Fibroblast of the aortic adventitia (primary cell): ENCODE data around the gene MGAT4D. TPM values are rescaled to one million over a fixed set of nuclear protein-coding genes. Genes with fewer than 3 reads are reported as not detected.

Source experiments
- DNase-seq: peaks from one replicate; pipeline ENCODE4 v3.0.0-alpha.2; 2010; ENCODE audit warnings: low read depth
- H3K4me3 ChIP-seq: 2 replicates; pipeline ENCODE4 v1.5.1; 2011; ENCODE audit warnings: low read depth, mild to moderate bottlenecking, control low read depth, low read length, moderate library complexity
- total RNA-seq: library from RNA; depleted of rRNA; stranded (reverse); fragments of >200 nt; gene quantifications from 2 replicates; pipeline ENCODE4 v1.2.3, GENCODE V29; 2012; ENCODE audit warnings: low replicate concordance
- TF ChIP-seq, protein P1 (sequence below): IDR thresholded peaks from 2 replicates; pipeline ENCODE4 v1.5.1; 2011; ENCODE audit warnings: mild to moderate bottlenecking, low read length, control low read depth, inconsistent platforms; ENCODE audit not compliant: insufficient read depth

Gene MGAT4D
- total RNA-seq, 1 donor = not detected

DNA sequence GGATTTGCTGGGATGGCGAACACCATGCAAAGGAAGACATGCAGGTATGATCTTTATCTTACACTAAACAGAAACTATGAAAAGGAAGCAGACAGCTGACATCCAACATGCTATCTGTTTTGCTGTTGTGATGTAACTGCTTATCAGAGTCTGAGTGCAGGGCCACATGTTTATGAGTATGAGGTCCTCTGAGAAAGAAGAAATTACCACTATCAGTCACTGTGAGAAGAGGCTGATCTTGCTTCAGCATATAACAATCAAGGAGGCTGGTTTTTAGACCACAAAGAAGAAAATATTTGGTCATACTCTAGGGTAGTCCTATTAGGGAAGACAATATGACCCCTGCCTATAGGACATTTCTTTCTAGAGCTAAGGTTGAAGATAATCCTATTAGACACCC, 89.1 kb downstream of the MGAT4D start:
- DNase-seq = no peak
- TF ChIP-seq, protein P1, sequence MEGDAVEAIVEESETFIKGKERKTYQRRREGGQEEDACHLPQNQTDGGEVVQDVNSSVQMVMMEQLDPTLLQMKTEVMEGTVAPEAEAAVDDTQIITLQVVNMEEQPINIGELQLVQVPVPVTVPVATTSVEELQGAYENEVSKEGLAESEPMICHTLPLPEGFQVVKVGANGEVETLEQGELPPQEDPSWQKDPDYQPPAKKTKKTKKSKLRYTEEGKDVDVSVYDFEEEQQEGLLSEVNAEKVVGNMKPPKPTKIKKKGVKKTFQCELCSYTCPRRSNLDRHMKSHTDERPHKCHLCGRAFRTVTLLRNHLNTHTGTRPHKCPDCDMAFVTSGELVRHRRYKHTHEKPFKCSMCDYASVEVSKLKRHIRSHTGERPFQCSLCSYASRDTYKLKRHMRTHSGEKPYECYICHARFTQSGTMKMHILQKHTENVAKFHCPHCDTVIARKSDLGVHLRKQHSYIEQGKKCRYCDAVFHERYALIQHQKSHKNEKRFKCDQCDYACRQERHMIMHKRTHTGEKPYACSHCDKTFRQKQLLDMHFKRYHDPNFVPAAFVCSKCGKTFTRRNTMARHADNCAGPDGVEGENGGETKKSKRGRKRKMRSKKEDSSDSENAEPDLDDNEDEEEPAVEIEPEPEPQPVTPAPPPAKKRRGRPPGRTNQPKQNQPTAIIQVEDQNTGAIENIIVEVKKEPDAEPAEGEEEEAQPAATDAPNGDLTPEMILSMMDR = no peak
- no peak overlapping the region for H3K4me3 ChIP-seq

DNA sequence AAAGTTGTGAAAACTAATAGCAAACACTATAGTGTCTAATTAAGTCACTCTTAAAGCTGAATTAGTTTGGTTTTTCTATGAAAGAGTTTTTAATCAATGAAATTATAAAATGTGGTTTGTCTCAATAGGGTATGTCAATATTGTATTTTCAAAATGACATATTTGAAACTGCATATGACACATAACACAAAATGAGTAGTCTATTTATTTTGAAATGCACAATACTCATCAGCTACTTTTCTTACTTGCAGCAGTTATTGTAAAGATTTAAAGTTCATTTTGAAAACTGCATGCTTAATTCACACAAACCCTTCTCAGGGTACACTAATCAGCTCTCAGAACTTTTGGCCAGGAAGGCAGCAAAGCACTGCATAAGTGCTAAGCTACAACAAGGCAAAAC, 91.8 kb downstream of the MGAT4D start:
- H3K4me3 ChIP-seq = no peak overlapping the region
- no peak for DNase-seq
- TF ChIP-seq, protein P1 = no peak

DNA sequence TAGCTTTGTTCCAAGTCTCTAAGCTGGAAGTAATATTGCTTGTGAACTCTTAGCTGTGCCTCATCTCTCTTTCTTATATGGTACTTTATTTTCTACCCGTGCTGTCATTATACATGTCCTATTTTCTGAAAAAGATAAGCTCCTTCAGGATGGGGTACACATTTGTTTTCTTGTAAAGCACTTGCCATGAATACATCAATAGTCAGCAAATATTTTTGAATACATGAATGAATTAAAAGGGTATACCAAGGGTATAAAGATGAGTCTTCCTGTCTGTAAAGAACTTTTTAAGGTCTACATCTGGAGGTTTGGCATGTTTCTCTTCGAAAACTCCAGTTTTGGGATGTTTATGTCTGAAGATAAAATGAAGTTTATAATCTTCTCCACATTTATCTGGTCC, 98.0 kb downstream of the MGAT4D start:
- DNase-seq = no peak
- H3K4me3 ChIP-seq = no peak overlapping the region
- TF ChIP-seq, protein P1 = no peak

DNA sequence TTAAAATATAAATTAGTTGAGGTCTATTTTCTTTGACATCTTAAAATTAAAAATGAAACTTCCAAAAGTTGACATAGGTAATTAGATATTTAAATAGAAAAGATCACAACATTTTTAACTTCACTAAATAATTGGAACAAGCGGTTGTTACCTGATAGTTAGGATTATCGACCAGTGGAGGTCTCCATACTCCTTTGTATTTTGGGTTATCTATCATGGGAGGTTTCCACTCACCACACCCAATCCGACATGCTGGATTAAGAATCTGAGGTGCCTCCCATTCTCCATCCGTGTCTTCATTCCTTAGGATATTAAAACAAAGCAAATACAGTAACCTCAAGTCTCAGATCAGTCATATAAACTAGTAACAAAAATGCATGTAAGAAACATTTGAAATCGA, 102.4 kb downstream of the MGAT4D start:
- no peak for DNase-seq
- H3K4me3 ChIP-seq = no peak overlapping the region
- TF ChIP-seq, protein P1 = no peak

Other genes starting within 250 kb of the MGAT4D start
- 30.9 and 92.7 TPM in 2 replicates for gene SCOC, start 124.6 kb downstream of the MGAT4D start, total RNA-seq
- 4.1 and 19.3 TPM in 2 replicates for gene CLGN, start 70.6 kb downstream of the MGAT4D start, total RNA-seq
- 38.3 and 125 TPM in 2 replicates for gene ELMOD2, start 25.9 kb upstream of the MGAT4D start, total RNA-seq
- not detected in 2 replicates for gene UCP1, start 70.7 kb upstream of the MGAT4D start, total RNA-seq